ENCODE measurements around the gene CCSER1.

CCSER1 gene

GRCh38 chr4:90570615-90571014, 443.4 kb downstream of the CCSER1 start:
- no peak for DNase-seq (ENCODE audit: low read depth)

GRCh38 chr4:90572996-90573395, 445.8 kb downstream of the CCSER1 start:
- DNase-seq (ENCODE audit: low read depth) = no peak

GRCh38 chr4:90575371-90575770, 448.2 kb downstream of the CCSER1 start:
- DNase-seq (ENCODE audit: low read depth) = no peak

- no peak for DNase-seq (ENCODE audit: low read depth)
Observed at GRCh38 chr4:90580326-90580725, 453.1 kb downstream of the CCSER1 start.

GRCh38 chr4:90582087-90582486, 454.9 kb downstream of the CCSER1 start:
- DNase-seq (ENCODE audit: low read depth) = no peak

- no peak for DNase-seq (ENCODE audit: low read depth)
Observed at GRCh38 chr4:90584051-90584450, 456.9 kb downstream of the CCSER1 start.

GRCh38 chr4:90585961-90586360, 458.8 kb downstream of the CCSER1 start:
- no peak for DNase-seq (ENCODE audit: low read depth)

- no peak for DNase-seq (ENCODE audit: low read depth)
Observed at GRCh38 chr4:90586799-90587198, 459.6 kb downstream of the CCSER1 start.

- no peak for DNase-seq (ENCODE audit: low read depth)
Observed at GRCh38 chr4:90597927-90598326, 470.7 kb downstream of the CCSER1 start.

GRCh38 chr4:90598741-90599140, 471.5 kb downstream of the CCSER1 start:
- no peak for DNase-seq (ENCODE audit: low read depth)

GRCh38 chr4:90602726-90603125, 475.5 kb downstream of the CCSER1 start:
- DNase-seq (ENCODE audit: low read depth) = no peak

GRCh38 chr4:90603540-90603939, 476.3 kb downstream of the CCSER1 start:
- no peak for DNase-seq (ENCODE audit: low read depth)

- no peak for DNase-seq (ENCODE audit: low read depth)
Observed at GRCh38 chr4:90606781-90607180, 479.6 kb downstream of the CCSER1 start.

GRCh38 chr4:90614371-90614770, 487.2 kb downstream of the CCSER1 start:
- no peak for DNase-seq (ENCODE audit: low read depth)

GRCh38 chr4:90621080-90621479, 493.9 kb downstream of the CCSER1 start:
- no peak for DNase-seq (ENCODE audit: low read depth)

GRCh38 chr4:90624781-90625180, 497.6 kb downstream of the CCSER1 start:
- no peak for DNase-seq (ENCODE audit: low read depth)

- no peak for DNase-seq (ENCODE audit: low read depth)
Observed at GRCh38 chr4:90641861-90642599, 514.8 kb downstream of the CCSER1 start.

- no peak for DNase-seq (ENCODE audit: low read depth)
Observed at GRCh38 chr4:90643156-90643555, 516.0 kb downstream of the CCSER1 start.

- DNase-seq (ENCODE audit: low read depth) = no peak
Observed at GRCh38 chr4:90648311-90648710, 521.1 kb downstream of the CCSER1 start.

- no peak for DNase-seq (ENCODE audit: low read depth)
Observed at GRCh38 chr4:90648791-90649190, 521.6 kb downstream of the CCSER1 start.

- DNase-seq (ENCODE audit: low read depth) = no peak
Observed at GRCh38 chr4:90660672-90661071, 533.5 kb downstream of the CCSER1 start.

GRCh38 chr4:90670183-90670582, 543.0 kb downstream of the CCSER1 start:
- DNase-seq (ENCODE audit: low read depth) = no peak

GRCh38 chr4:90689739-90690138, 562.5 kb downstream of the CCSER1 start:
- no peak for DNase-seq (ENCODE audit: low read depth)

GRCh38 chr4:90695411-90695810, 568.2 kb downstream of the CCSER1 start:
- DNase-seq (ENCODE audit: low read depth) = no peak
